H9 (cell line): ENCODE results near the gene VASN. TPM values are rescaled to one million over a fixed set of nuclear protein-coding genes. Genes with fewer than 3 reads are reported as not detected.

ENCODE experiments used
- DNase-seq: peaks from one replicate; pipeline ENCODE4 v3.0.0-alpha.2; 2017
- H2AFZ ChIP-seq: one replicate; pipeline ENCODE4 v1.6.1; 2013; ENCODE audit warnings: mild to moderate bottlenecking, low read length, control low read depth, moderate library complexity
- H2AK5ac ChIP-seq: 2 replicates; pipeline ENCODE4 v1.6.1; 2013; ENCODE audit warnings: low read length, control low read depth, mixed read lengths; ENCODE audit not compliant: insufficient read length
- H2BK120ac ChIP-seq: one replicate; pipeline ENCODE4 v1.6.1; 2013; ENCODE audit warnings: low read depth, mild to moderate bottlenecking, low read length, control low read depth, inconsistent platforms; ENCODE audit not compliant: poor library complexity, severe bottlenecking
- H2BK12ac ChIP-seq: 2 replicates; pipeline ENCODE4 v1.6.1; 2013; ENCODE audit warnings: low read length, control low read depth, mixed read lengths, low read depth; ENCODE audit not compliant: insufficient read length
- H2BK15ac ChIP-seq: 2 replicates; pipeline ENCODE4 v1.6.1; 2013; ENCODE audit warnings: low read depth, low read length, control low read depth
- H2BK20ac ChIP-seq: one replicate; pipeline ENCODE4 v1.6.1; 2013; ENCODE audit warnings: low read depth, mild to moderate bottlenecking, low read length, control low read depth, inconsistent platforms; ENCODE audit not compliant: poor library complexity, severe bottlenecking
- H2BK5ac ChIP-seq: 2 replicates; pipeline ENCODE4 v1.6.1; 2013; ENCODE audit warnings: low read length, control low read depth, mixed read lengths; ENCODE audit not compliant: insufficient read length
- H3K14ac ChIP-seq: 2 replicates; pipeline ENCODE4 v1.6.1; 2013; ENCODE audit warnings: low read length, control low read depth; ENCODE audit not compliant: insufficient read depth
- H3K18ac ChIP-seq: 2 replicates; pipeline ENCODE4 v1.6.1; 2013; ENCODE audit warnings: low read depth, mild to moderate bottlenecking, mixed read lengths, low read length, control low read depth; ENCODE audit not compliant: insufficient read length
- H3K23ac ChIP-seq: 2 replicates; pipeline ENCODE4 v1.6.1; 2013; ENCODE audit warnings: low read length, control low read depth, mixed read lengths, low read depth; ENCODE audit not compliant: insufficient read length
- H3K23me2 ChIP-seq: 2 replicates; pipeline ENCODE4 v1.6.1; 2013; ENCODE audit warnings: low read depth, mild to moderate bottlenecking, mixed read lengths, low read length, control low read depth; ENCODE audit not compliant: insufficient read length, poor library complexity, severe bottlenecking
- H3K27ac ChIP-seq: 2 replicates; pipeline ENCODE4 v1.5.1; 2013; ENCODE audit warnings: low read length, control low read depth, mixed read lengths, low read depth; ENCODE audit not compliant: insufficient read length
- H3K27me3 ChIP-seq: 2 replicates; pipeline ENCODE4 v1.6.1; 2013; ENCODE audit warnings: low read length, control low read depth, inconsistent platforms; ENCODE audit not compliant: insufficient read depth
- H3K4ac ChIP-seq: 2 replicates; pipeline ENCODE4 v1.6.1; 2013; ENCODE audit warnings: low read depth, mild to moderate bottlenecking, control low read depth, inconsistent platforms, low read length, moderate library complexity
- H3K4me1 ChIP-seq: 2 replicates; pipeline ENCODE4 v1.6.1; 2013; ENCODE audit warnings: low read length, control low read depth, inconsistent platforms; ENCODE audit not compliant: insufficient read depth
- H3K4me2 ChIP-seq: 2 replicates; pipeline ENCODE4 v1.6.1; 2013; ENCODE audit warnings: low read length, control low read depth, mixed read lengths; ENCODE audit not compliant: insufficient read length, insufficient read depth
- H3K56ac ChIP-seq: 2 replicates; pipeline ENCODE4 v1.6.1; 2013; ENCODE audit warnings: low read depth, mild to moderate bottlenecking, mixed read lengths, low read length, control low read depth; ENCODE audit not compliant: insufficient read length
- H3K79me1 ChIP-seq: 2 replicates; pipeline ENCODE4 v1.6.1; 2013; ENCODE audit warnings: low read depth, mild to moderate bottlenecking, moderate library complexity, low read length, control low read depth, inconsistent platforms; ENCODE audit not compliant: insufficient read depth, poor library complexity, severe bottlenecking
- H3K79me2 ChIP-seq: 2 replicates; pipeline ENCODE4 v1.6.1; 2013; ENCODE audit warnings: low read length, control low read depth, inconsistent platforms; ENCODE audit not compliant: insufficient read depth
- H3K9ac ChIP-seq: 2 replicates; pipeline ENCODE4 v1.6.1; 2013; ENCODE audit warnings: low read length, control low read depth, mixed read lengths; ENCODE audit not compliant: insufficient read length; ENCODE audit errors: extremely low read depth
- H3K9me3 ChIP-seq: one replicate; pipeline ENCODE4 v1.6.1; 2013; ENCODE audit warnings: low read depth, low read length, inconsistent platforms; ENCODE audit not compliant: control insufficient read depth
- H3T11ph ChIP-seq: one replicate; pipeline ENCODE4 v1.6.1; 2013; ENCODE audit warnings: mild to moderate bottlenecking, low read length, control low read depth, inconsistent platforms
- H4K20me1 ChIP-seq: one replicate; pipeline ENCODE4 v1.6.1; 2013; ENCODE audit not compliant: control insufficient read depth, insufficient read length, insufficient read depth
- H4K5ac ChIP-seq: 2 replicates; pipeline ENCODE4 v1.6.1; 2013; ENCODE audit warnings: low read depth, mild to moderate bottlenecking, mixed read lengths, low read length, control low read depth; ENCODE audit not compliant: insufficient read length
- H4K8ac ChIP-seq: replicated peaks from 2 replicates; pipeline ENCODE4 v1.6.1; 2013; ENCODE audit warnings: low read length, control low read depth, mixed read lengths, low read depth; ENCODE audit not compliant: insufficient read length
- H4K91ac ChIP-seq: 2 replicates; pipeline ENCODE4 v1.6.1; 2013; ENCODE audit warnings: low read depth, mild to moderate bottlenecking, moderate library complexity, mixed read lengths, low read length, control low read depth; ENCODE audit not compliant: insufficient read length
- H3K27ac Mint-ChIP-seq, 3 experiments: 2 replicates in 2 of 3; 3 replicates in 1 of 3; pipeline ENCODE4 v1.8.0; 2020 to 2021; ENCODE audit warnings: mixed read lengths in 3 of 3, mild to moderate bottlenecking in 1 of 3, moderate library complexity in 1 of 3
- H3K27me3 Mint-ChIP-seq: 2 replicates; pipeline ENCODE4 v1.8.0; 2021; ENCODE audit warnings: low read depth, mild to moderate bottlenecking, moderate library complexity, mixed read lengths
- H3K36me3 Mint-ChIP-seq, 3 experiments: 2 replicates in 2 of 3; 3 replicates in 1 of 3; pipeline ENCODE4 v1.8.0; 2020 to 2021; ENCODE audit warnings: low read depth in 3 of 3, mixed read lengths in 3 of 3; ENCODE audit not compliant: insufficient read depth in 1 of 3
- H3K4me1 Mint-ChIP-seq, 2 experiments: 2 replicates each; pipeline ENCODE4 v1.8.0; 2020; ENCODE audit warnings: mixed read lengths in 2 of 2
- H3K4me3 Mint-ChIP-seq, 2 experiments: 2 replicates in 1 of 2; 3 replicates in 1 of 2; pipeline ENCODE4 v1.8.0; 2020 to 2021; ENCODE audit warnings: mild to moderate bottlenecking in 2 of 2, mixed read lengths in 2 of 2, moderate library complexity in 1 of 2
- H3K9me3 Mint-ChIP-seq, 2 experiments: 2 replicates in 1 of 2; 3 replicates in 1 of 2; pipeline ENCODE4 v1.8.0; 2020; ENCODE audit warnings: mild to moderate bottlenecking in 2 of 2, mixed read lengths in 2 of 2, moderate library complexity in 1 of 2
- CTCF ChIP-seq: fragments of 200-600 bp; sonication (generic); conservative IDR thresholded peaks from 3 replicates; pipeline ENCODE4 v1.8.0; 2021; ENCODE audit warnings: antibody characterized with exemption, mild to moderate bottlenecking
- WGBS: extraction: QIAGEN DNeasy Blood & Tissue Kit; methylation state at CpG from one replicate; pipeline ENCODE4 v1.1.7; 2013; ENCODE audit warnings: missing lambda C conversion rate, low lambda C conversion rate, mixed read lengths; ENCODE audit not compliant: insufficient read length; ENCODE audit errors: extremely low coverage; 5-methylcytosine and 5-hydroxymethylcytosine counted together
- total RNA-seq: library from RNA; stranded (reverse); gene quantifications from 2 replicates; pipeline ENCODE4 v1.2.1, GENCODE V29; 2021

VASN gene
- total RNA-seq, 1 experiment from 2014 or later: 11.0 TPM

GRCh38 chr16:4361944-4362311 lies 9.7 kb upstream of the VASN start:
- TF ChIP-seq CTCF: no peak
- no peak overlapping the region for H3K56ac ChIP-seq
- no peaks in the 10 kb centered on the region for H4K20me1 ChIP-seq
- no peaks in the 10 kb centered on the region for H3K27me3 ChIP-seq
- no peak overlapping the region for H3K9ac ChIP-seq
- no peak overlapping the region for H3K14ac ChIP-seq
- H3K27me3 Mint-ChIP-seq: no peaks in the 10 kb centered on the region
- no peak overlapping the region for H3K23ac ChIP-seq
- H3K4ac ChIP-seq: no peak overlapping the region
- no peak overlapping the region for H2BK12ac ChIP-seq
- no peak overlapping the region for H3K27ac Mint-ChIP-seq
- H3T11ph ChIP-seq: no peak overlapping the region
- no peak overlapping the region for H2BK15ac ChIP-seq
- no peaks in the 10 kb centered on the region for H3K79me1 ChIP-seq
- no peak overlapping the region for H2BK120ac ChIP-seq
- H3K4me2 ChIP-seq: no peak overlapping the region
- H3K9me3 Mint-ChIP-seq: no peaks in the 10 kb centered on the region; a peak in 1 of 5 replicates
- peaks cover 2 to 4% (median 2%) of the 10 kb centered on the region in 3 experiments; a peak in 2 of 7 replicates for H3K36me3 Mint-ChIP-seq
- H2AK5ac ChIP-seq: no peak overlapping the region
- no peak overlapping the region for H2BK5ac ChIP-seq
- H2BK20ac ChIP-seq: no peak overlapping the region
- H3K23me2 ChIP-seq: peaks cover 4% of the 10 kb centered on the region
- no peak overlapping the region for H3K4me3 Mint-ChIP-seq
- H3K79me2 ChIP-seq: no peaks in the 10 kb centered on the region
- H3K9me3 ChIP-seq: no peaks in the 10 kb centered on the region
- no peak overlapping the region for H3K18ac ChIP-seq
- DNase-seq: no peak
- no peak overlapping the region for H4K8ac ChIP-seq
- 0 out of 4 replicates have a peak, but pooled peaks cover 0 to 3% of the 10 kb centered on the region in 2 experiments for H3K4me1 Mint-ChIP-seq
- H3K4me1 ChIP-seq: no peaks in the 10 kb centered on the region
- WGBS: no CpG with 5 or more reads among the region's 12 CpGs
- H3K27ac ChIP-seq: no peak overlapping the region
- H4K5ac ChIP-seq: no peak overlapping the region
- H2AFZ ChIP-seq: no peak overlapping the region
- no peak overlapping the region for H4K91ac ChIP-seq
